B cell (primary cell): ENCODE results near the gene EXOC6B.
"Not testable (repeated sequence)": the region's sequence is repeated elsewhere in the genome, so short reads cannot be mapped to it uniquely, and the experiment has no call there.

Source experiments
- CTCF ChIP-seq: fragments of 200-600 bp; IDR thresholded peaks from one replicate; pipeline ENCODE4 v1.8.0; 2022; ENCODE audit warnings: antibody characterized with exemption, mild to moderate bottlenecking
- EZH2 ChIP-seq: IDR thresholded peaks from 2 replicates; pipeline ENCODE4 v1.6.1; 2012; ENCODE audit warnings: borderline replicate concordance, low read depth, mild to moderate bottlenecking, moderate library complexity, low read length; ENCODE audit not compliant: insufficient read depth, poor library complexity, severe bottlenecking

DNA sequence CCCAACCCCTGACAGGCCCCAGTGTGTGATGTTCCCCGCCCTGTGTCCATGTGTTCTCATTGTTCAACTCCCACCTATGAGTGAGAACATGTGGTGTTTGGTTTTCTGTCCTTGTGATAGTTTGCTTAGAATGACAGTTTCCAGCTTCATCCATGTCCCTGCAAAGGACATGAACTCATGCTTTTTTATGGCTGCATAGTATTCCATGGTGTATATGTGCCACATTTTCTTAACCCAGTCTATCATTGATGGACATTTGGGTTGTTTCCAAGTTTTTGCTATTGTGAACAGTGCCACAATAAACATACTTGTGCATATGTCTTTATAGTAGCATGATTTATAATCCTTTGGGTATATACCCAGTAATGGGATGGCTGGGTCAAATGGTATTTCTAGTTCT is 270.9 kb downstream of the EXOC6B start:
- not testable (repeated sequence) for TF ChIP-seq CTCF, EZH2
